Measurements from ENCODE around the gene HAX1. TPM values are rescaled to one million over a fixed set of nuclear protein-coding genes. Genes with fewer than 3 reads are reported as not detected.
"Not testable (repeated sequence)": the region's sequence is repeated elsewhere in the genome, so short reads cannot be mapped to it uniquely, and the experiment has no call there.

The HAX1 gene
- total RNA-seq, 2 donors from 2014 or later = 95.2 to 96.6 TPM

DNA sequence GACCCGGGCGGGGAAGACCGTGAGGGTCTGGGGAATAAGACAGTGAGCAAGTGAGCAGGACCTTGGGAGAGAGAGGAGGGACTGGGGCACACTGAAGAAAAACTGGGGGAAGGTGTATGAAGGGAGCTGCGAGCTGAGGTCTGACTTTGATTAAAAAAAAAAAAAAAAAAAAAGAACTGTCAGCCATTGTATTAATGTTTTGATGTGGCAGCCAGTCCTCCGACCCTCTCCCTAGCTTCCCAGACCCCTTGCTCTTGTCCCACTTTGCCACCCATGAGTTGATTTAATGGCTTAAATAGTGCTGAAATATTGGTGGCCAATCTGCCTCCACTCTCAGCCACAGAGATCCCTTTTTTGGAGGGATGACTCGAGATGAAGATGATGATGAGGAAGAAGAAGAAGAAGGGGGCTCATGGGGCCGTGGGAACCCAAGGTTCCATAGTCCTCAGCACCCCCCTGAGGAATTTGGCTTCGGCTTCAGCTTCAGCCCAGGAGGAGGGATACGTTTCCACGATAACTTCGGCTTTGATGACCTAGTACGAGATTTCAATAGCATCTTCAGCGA is 652 bp downstream of the HAX1 start:
- Histone ChIP-seq H3K27me3 (replicated peaks; ENCODE audit: insufficient read depth) (no peaks in the 10 kb centered on the region), H3K36me3 (peaks cover 8 to 18% of the 10 kb centered on the region in 2 donors), H3K27ac (peak overlapping the region; percentile 81 to 82), H3K4me3 (peak overlapping the region; percentile 59 to 78), H3K4me1 (replicated peaks) (peaks cover 3% of the 10 kb centered on the region), H3K9me3 (no peaks in the 10 kb centered on the region)
- no peak for DNase-seq (ENCODE audit: low spot score)
- 41% methylated on average over 13 of the region's 13 CpGs for WGBS
- intact Hi-C loops (cut with DNase I) = loop anchor here (2.0 to 10.0 kb wide), 3 partner anchors 52 to 478 kb away; partner anchors contain the start of gene UBAP2L
- TF ChIP-seq, protein P1, sequence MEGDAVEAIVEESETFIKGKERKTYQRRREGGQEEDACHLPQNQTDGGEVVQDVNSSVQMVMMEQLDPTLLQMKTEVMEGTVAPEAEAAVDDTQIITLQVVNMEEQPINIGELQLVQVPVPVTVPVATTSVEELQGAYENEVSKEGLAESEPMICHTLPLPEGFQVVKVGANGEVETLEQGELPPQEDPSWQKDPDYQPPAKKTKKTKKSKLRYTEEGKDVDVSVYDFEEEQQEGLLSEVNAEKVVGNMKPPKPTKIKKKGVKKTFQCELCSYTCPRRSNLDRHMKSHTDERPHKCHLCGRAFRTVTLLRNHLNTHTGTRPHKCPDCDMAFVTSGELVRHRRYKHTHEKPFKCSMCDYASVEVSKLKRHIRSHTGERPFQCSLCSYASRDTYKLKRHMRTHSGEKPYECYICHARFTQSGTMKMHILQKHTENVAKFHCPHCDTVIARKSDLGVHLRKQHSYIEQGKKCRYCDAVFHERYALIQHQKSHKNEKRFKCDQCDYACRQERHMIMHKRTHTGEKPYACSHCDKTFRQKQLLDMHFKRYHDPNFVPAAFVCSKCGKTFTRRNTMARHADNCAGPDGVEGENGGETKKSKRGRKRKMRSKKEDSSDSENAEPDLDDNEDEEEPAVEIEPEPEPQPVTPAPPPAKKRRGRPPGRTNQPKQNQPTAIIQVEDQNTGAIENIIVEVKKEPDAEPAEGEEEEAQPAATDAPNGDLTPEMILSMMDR (IDR thresholded peaks at IDR 0.05) = no peak
- TF ChIP-seq POLR2AphosphoS5 (IDR thresholded peaks at IDR 0.05) (no peak), POLR2A (IDR thresholded peaks at IDR 0.05) (no peak)

DNA sequence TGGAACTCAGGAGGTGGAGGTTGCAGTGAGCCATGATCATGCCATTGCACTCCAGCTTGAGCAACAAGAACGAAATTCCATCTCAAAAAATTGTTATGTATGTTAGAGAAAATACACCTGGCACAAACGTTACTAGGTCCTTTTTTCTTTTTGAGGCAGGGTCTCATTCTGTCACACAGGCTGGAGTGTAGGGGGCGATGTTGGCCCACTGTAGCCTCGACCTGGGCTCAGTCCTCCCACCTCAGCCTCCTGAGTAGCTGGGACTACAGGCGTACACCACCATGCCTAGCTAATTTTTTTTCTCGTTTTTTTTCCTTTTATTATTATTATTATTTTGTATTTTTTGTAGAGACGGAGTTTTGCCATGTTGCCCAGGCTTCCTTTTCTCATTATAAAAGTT is 4.4 kb downstream of the HAX1 start:
- Histone ChIP-seq H3K36me3 (peaks cover 0 to 9% of the 10 kb centered on the region in 2 donors), H3K27me3 (replicated peaks; ENCODE audit: insufficient read depth) (no peaks in the 10 kb centered on the region), H3K27ac (no peak overlapping the region), H3K9me3 (no peaks in the 10 kb centered on the region), H3K4me3 (no peak overlapping the region), H3K4me1 (replicated peaks) (peaks cover 3% of the 10 kb centered on the region)
- intact Hi-C loops (cut with DNase I) = loop anchor here (10.0 kb wide), 1 partner anchor 482 kb away; no protein-coding TSS in a partner anchor
- no peak for TF ChIP-seq POLR2AphosphoS5 (IDR thresholded peaks at IDR 0.05)
- no peak for TF ChIP-seq POLR2A (IDR thresholded peaks at IDR 0.05)
- TF ChIP-seq, protein P1 (IDR thresholded peaks at IDR 0.05) = no peak
- 86% methylated on average over 7 of the region's 7 CpGs for WGBS
- no peak for DNase-seq (ENCODE audit: low spot score)

DNA sequence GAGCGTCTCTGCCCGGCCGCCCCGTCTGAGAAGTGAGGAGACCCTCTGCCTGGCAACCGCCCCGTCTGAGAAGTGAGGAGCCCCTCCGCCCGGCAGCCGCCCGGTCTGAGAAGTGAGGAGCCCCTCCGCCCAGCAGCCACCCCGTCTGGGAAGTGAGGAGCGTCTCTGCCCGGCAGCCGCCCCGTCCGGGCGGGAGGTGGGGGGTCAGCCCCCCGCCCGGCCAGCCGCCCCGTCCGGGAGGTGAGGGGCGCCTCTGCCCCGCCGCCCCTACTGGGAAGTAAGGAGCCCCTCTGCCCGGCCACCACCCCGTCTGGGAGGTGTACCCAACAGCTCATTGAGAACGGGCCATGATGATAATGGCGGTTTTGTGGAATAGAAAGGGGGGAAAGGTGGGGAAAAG is 15.2 kb downstream of the HAX1 start:
- DNase-seq (ENCODE audit: low spot score); H3K9me3 ChIP-seq; H3K36me3 ChIP-seq; H3K4me1 ChIP-seq (replicated peaks); H3K4me3 ChIP-seq; H3K27ac ChIP-seq; intact Hi-C loops (cut with DNase I); H3K27me3 ChIP-seq (replicated peaks; ENCODE audit: insufficient read depth): not testable (repeated sequence)
- 93% methylated on average over 23 of the region's 30 CpGs for WGBS

DNA sequence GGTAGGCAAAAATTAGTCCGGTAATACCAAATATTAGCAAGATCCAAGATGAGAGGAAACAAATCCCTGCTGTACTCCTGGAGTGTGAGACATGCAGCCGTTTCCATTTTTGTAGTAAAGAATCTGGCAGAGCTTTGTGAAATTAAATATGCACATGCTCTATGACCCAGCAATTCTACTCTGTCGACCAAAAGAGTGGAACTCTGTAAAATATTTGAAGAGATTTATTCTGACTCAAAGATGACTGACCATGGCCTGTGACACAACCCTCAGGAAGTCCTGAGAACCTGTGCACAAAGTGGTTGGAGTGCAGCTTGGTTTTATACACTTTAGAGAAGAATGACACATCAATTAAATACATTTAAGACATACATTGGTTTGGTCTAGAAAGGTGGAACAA is 16.2 kb downstream of the HAX1 start:
- Histone ChIP-seq H3K27me3 (replicated peaks; ENCODE audit: insufficient read depth) (no peaks in the 10 kb centered on the region), H3K4me3 (no peak overlapping the region), H3K9me3 (no peaks in the 10 kb centered on the region), H3K36me3 (no peaks in the 10 kb centered on the region), H3K27ac (no peak overlapping the region), H3K4me1 (replicated peaks) (no peaks in the 10 kb centered on the region)
- intact Hi-C loops (cut with DNase I) = no loop called here
- no peak for DNase-seq (ENCODE audit: low spot score)
- WGBS = 60% methylated on average over 3 of the region's 3 CpGs
- TF ChIP-seq POLR2AphosphoS5 (IDR thresholded peaks at IDR 0.05) = no peak
- TF ChIP-seq, protein P1 (IDR thresholded peaks at IDR 0.05) = no peak

DNA sequence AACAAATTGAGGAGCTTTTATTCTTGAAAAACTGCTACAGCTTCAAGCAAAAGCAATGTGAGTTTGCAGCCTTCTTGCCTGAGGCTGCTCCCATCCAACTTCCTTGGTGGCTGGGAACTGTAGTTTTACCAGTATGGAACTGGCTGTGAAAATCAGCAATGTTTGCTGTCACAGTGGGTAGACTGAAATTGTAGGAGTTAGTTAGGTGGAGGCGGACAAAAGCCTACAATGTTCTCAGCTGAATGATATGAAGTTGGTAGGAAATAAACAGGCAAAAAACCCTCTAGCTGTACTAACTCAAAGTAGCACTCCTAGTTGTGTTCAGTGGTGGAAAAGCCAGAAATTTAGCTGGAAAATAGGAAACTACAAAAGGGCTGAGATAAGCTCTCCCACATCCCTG is 18.5 kb downstream of the HAX1 start:
- DNase-seq (ENCODE audit: low spot score) = no peak
- Histone ChIP-seq H3K36me3 (no peaks in the 10 kb centered on the region), H3K27ac (no peak overlapping the region), H3K4me3 (no peak overlapping the region), H3K9me3 (no peaks in the 10 kb centered on the region), H3K4me1 (replicated peaks) (no peaks in the 10 kb centered on the region), H3K27me3 (replicated peaks; ENCODE audit: insufficient read depth) (no peaks in the 10 kb centered on the region)
- intact Hi-C loops (cut with DNase I) = no loop called here
- TF ChIP-seq POLR2A (IDR thresholded peaks at IDR 0.05) (no peak), POLR2AphosphoS5 (IDR thresholded peaks at IDR 0.05) (no peak)
- TF ChIP-seq, protein P1 (IDR thresholded peaks at IDR 0.05) = no peak
- 86% methylated on average over 1 of the region's 1 CpG for WGBS
